B cell (primary cell): ENCODE data around the gene LNX1. TPM values are rescaled to one million over a fixed set of nuclear protein-coding genes. Genes with fewer than 3 reads are reported as not detected.
"Not testable (repeated sequence)": the region's sequence is repeated elsewhere in the genome, so short reads cannot be mapped to it uniquely, and the experiment has no call there.

Experiments used
- ATAC-seq: fragments of 200-7000 bp; cut with Tn5 transposase; one replicate; pipeline ENCODE4 v1.10.0; 2021; ENCODE audit warnings: low read depth, mild to moderate bottlenecking, moderate number of reproducible peaks, moderate library complexity
- CTCF ChIA-PET: fragments of 350-600 bp; sonication (Branson Sonifier 250); formaldehyde crosslinking; loops from one replicate; lab custom pipeline; 2021; ENCODE audit warnings: antibody characterized with exemption, inconsistent platforms; lab: Charles Lee
- POLR2A ChIA-PET: fragments of 350-600 bp; sonication (Branson Sonifier 250); formaldehyde crosslinking; loops from one replicate; lab custom pipeline; 2021; ENCODE audit warnings: antibody characterized with exemption; lab: Charles Lee
- DNase-seq: peaks from one replicate; pipeline ENCODE4 v3.0.0; 2013
- H2AFZ ChIP-seq: 2 replicates; pipeline ENCODE4 v1.6.1; 2012; ENCODE audit warnings: mild to moderate bottlenecking, low read depth, low read length; ENCODE audit not compliant: insufficient read depth, poor library complexity, severe bottlenecking
- H3K27ac ChIP-seq, 2 donors: 1 replicate in 1 of 2; 2 replicates in 1 of 2; pipeline ENCODE4 v1.5.1; 2012 to 2013; ENCODE audit warnings: low read length in 2 of 2, mild to moderate bottlenecking in 2 of 2, moderate library complexity in 1 of 2
- H3K27me3 ChIP-seq, 4 experiments: fragments of 200-600 bp in 1 of 4; sonication (generic) in 1 of 4; replicated peaks in 1 of 4; 1 replicate in 2 of 4; 2 replicates in 2 of 4; pipeline versions ENCODE4 v1.6.1 to v1.7.0; 2013 to 2016; ENCODE audit warnings: low read length in 3 of 4, mild to moderate bottlenecking in 2 of 4, mixed read lengths in 1 of 4, moderate library complexity in 1 of 4; ENCODE audit not compliant: insufficient read depth in 4 of 4, control insufficient read depth in 3 of 4; ENCODE audit errors: control extremely low read depth in 1 of 4
- H3K36me3 ChIP-seq, 2 experiments: replicated peaks in 1 of 2; 1 replicate in 1 of 2; 2 replicates in 1 of 2; pipeline versions ENCODE4 v1.6.1 to v1.7.1; 2013; ENCODE audit warnings: low read length in 1 of 2; ENCODE audit not compliant: insufficient read depth in 2 of 2, control insufficient read depth in 1 of 2; ENCODE audit errors: control extremely low read depth in 1 of 2, extremely low read depth in 1 of 2
- H3K4me1 ChIP-seq, 2 donors: fragments of 200-600 bp in 1 of 2; sonication (generic) in 1 of 2; 1 replicate in 1 of 2; 2 replicates in 1 of 2; pipeline versions ENCODE4 v1.5.1 to v1.6.1; 2013 to 2017; ENCODE audit warnings: low read length in 2 of 2; ENCODE audit not compliant: control insufficient read depth in 2 of 2, insufficient read depth in 2 of 2
- H3K4me2 ChIP-seq: replicated peaks from 2 replicates; pipeline ENCODE3; 2012; ENCODE audit warnings: mild to moderate bottlenecking, low read depth, low read length; ENCODE audit not compliant: poor library complexity, severe bottlenecking
- H3K4me3 ChIP-seq, 5 experiments: fragments of 200-600 bp in 1 of 5; sonication (generic) in 1 of 5; 1 replicate in 3 of 5; 2 replicates in 2 of 5; pipeline versions ENCODE4 v1.5.1 to v1.7.0; 2011 to 2016; ENCODE audit warnings: low read length in 4 of 5, mild to moderate bottlenecking in 4 of 5, low read depth in 2 of 5, control low read depth in 1 of 5, moderate library complexity in 1 of 5; ENCODE audit not compliant: insufficient read depth in 1 of 5; ENCODE audit errors: control extremely low read depth in 1 of 5, extremely low read depth in 1 of 5
- H3K79me2 ChIP-seq: fragments of 200-600 bp; sonication (generic); one replicate; pipeline ENCODE4 v1.6.0; 2016; ENCODE audit warnings: low read length; ENCODE audit not compliant: control insufficient read depth, insufficient read depth
- H3K9ac ChIP-seq: fragments of 200-600 bp; sonication (generic); 2 replicates; pipeline ENCODE4 v1.6.1; 2017; ENCODE audit warnings: mild to moderate bottlenecking, low read length, moderate library complexity
- H3K9me3 ChIP-seq, 3 donors: one replicate each; pipeline versions ENCODE4 v1.6.1 to v1.7.1; 2013; ENCODE audit warnings: low read length in 2 of 3; ENCODE audit not compliant: control insufficient read depth in 2 of 3, insufficient read depth in 1 of 3; ENCODE audit errors: control extremely low read depth in 1 of 3
- H4K20me1 ChIP-seq: 2 replicates; pipeline ENCODE4 v1.6.0; 2012; ENCODE audit warnings: mild to moderate bottlenecking, low read length; ENCODE audit not compliant: insufficient read depth, control insufficient read depth, poor library complexity, severe bottlenecking
- H3K27ac Mint-ChIP-seq: one replicate; pipeline ENCODE4 v1.8.0; 2021; ENCODE audit warnings: mixed read lengths
- H3K27me3 Mint-ChIP-seq: one replicate; pipeline ENCODE4 v1.8.0; 2021; ENCODE audit warnings: mixed read lengths
- H3K4me1 Mint-ChIP-seq: one replicate; pipeline ENCODE4 v1.8.0; 2021; ENCODE audit warnings: mixed read lengths
- H3K4me3 Mint-ChIP-seq: one replicate; pipeline ENCODE4 v1.8.0; 2021; ENCODE audit warnings: mixed read lengths
- H3K9me3 Mint-ChIP-seq: one replicate; pipeline ENCODE4 v1.8.0; 2022; ENCODE audit warnings: mixed read lengths; ENCODE audit not compliant: insufficient read depth
- CTCF ChIP-seq: fragments of 200-600 bp; IDR thresholded peaks from one replicate; pipeline ENCODE4 v1.8.0; 2022; ENCODE audit warnings: antibody characterized with exemption, mild to moderate bottlenecking
- EZH2 ChIP-seq: IDR thresholded peaks from 2 replicates; pipeline ENCODE4 v1.6.1; 2012; ENCODE audit warnings: borderline replicate concordance, low read depth, mild to moderate bottlenecking, moderate library complexity, low read length; ENCODE audit not compliant: insufficient read depth, poor library complexity, severe bottlenecking
- WGBS: methylation state at CpG from one replicate; pipeline ENCODE4 v1.1.5; 2013; ENCODE audit warnings: missing lambda C conversion rate; ENCODE audit not compliant: insufficient coverage; 5-methylcytosine and 5-hydroxymethylcytosine counted together
- intact Hi-C: fragments of 100-400 bp; cut with micrococcal nuclease; formaldehyde crosslinking; loops from one replicate; pipeline ENCODE4 v1.10.0; 2022
- polyA plus RNA-seq: library from polyadenylated mRNA; depleted of rRNA; stranded (reverse); fragments of >200 nt; gene quantifications from 2 replicates; pipeline ENCODE4 v1.2.3, GENCODE V29; 2012
- total RNA-seq, 2 donors: library from RNA; stranded (reverse); fragments of 120-200 nt in 1 of 2; gene quantifications; 1 replicate in 1 of 2; 2 replicates in 1 of 2; pipeline versions ENCODE4 v1.2.3 to v1.2.4, GENCODE V29; 2013 to 2022

LNX1 gene
- total and polyA plus RNA-seq, 2 donors (not counting 1 experiment from before 2014, with no cell fraction given), result not detected

GRCh38 chr4:53421791-53422190 is 169.5 kb downstream of the LNX1 start:
- H4K20me1 ChIP-seq, result peaks cover 7% of the 10 kb centered on the region
- peaks cover 2% of the 10 kb centered on the region for H3K79me2 ChIP-seq
- H3K27me3 Mint-ChIP-seq, result no peaks in the 10 kb centered on the region
- no peak overlapping the region for H3K9ac ChIP-seq
- no peak overlapping the region for H2AFZ ChIP-seq
- CTCF ChIA-PET, result no interaction called here
- no peak overlapping the region for H3K4me3 Mint-ChIP-seq
- ATAC-seq, result no peak
- H3K27me3 ChIP-seq, result no peaks in the 10 kb centered on the region
- H3K4me1 Mint-ChIP-seq, result no peaks in the 10 kb centered on the region
- no peaks in the 10 kb centered on the region for H3K9me3 Mint-ChIP-seq
- POLR2A ChIA-PET, result no interaction called here
- intact Hi-C loops, result no loop called here
- no peaks in the 10 kb centered on the region for H3K9me3 ChIP-seq
- H3K4me2 ChIP-seq, result no peak overlapping the region
- no peaks in the 10 kb centered on the region for H3K4me1 ChIP-seq
- no peak overlapping the region for H3K27ac Mint-ChIP-seq
- DNase-seq, result no peak
- H3K27ac ChIP-seq, result no peak overlapping the region
- TF ChIP-seq CTCF, result no peak
- no peak for TF ChIP-seq EZH2
- peaks cover 0 to 14% of the 10 kb centered on the region in 2 experiments for H3K36me3 ChIP-seq
- no peak overlapping the region for H3K4me3 ChIP-seq
- WGBS, result no CpG with 5 or more reads among the region's 2 CpGs

DNA sequence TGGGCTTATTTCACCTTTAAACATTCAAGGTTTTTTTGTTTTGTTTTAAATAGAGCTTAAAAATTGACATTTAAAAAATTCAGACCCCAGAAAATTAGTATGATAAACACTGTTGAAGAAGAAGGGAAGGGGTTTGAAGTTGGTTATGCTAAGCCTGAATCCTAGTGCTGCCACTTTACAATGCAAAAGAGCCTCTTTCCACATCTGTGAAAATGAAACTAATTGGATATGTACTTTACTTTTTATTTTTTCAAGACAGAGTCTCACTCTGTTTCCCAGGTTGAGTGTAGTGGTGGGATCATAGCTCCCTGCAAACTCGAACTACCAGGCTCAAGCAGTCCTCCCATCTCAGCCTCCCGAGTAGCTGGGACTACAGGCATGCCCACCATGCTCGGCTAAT is 172.1 kb downstream of the LNX1 start:
- H3K27ac ChIP-seq, result no peak overlapping the region
- WGBS, result no CpG with 5 or more reads among the region's 3 CpGs
- ChIA-PET CTCF (no interaction called here), POLR2A (no interaction called here)
- H2AFZ ChIP-seq, result no peak overlapping the region
- no peak for ATAC-seq
- peaks cover 12% of the 10 kb centered on the region for H3K79me2 ChIP-seq
- peaks cover 2 to 14% of the 10 kb centered on the region in 2 experiments for H3K36me3 ChIP-seq
- Mint-ChIP-seq H3K27me3 (no peaks in the 10 kb centered on the region), H3K27ac (no peak overlapping the region), H3K4me1 (no peaks in the 10 kb centered on the region), H3K9me3 (no peaks in the 10 kb centered on the region), H3K4me3 (no peak overlapping the region)
- no peak overlapping the region for H3K9ac ChIP-seq
- DNase-seq, result no peak
- TF ChIP-seq CTCF, result no peak
- no peak for TF ChIP-seq EZH2
- intact Hi-C loops, result no loop called here
- H3K4me1 ChIP-seq, result no peaks in the 10 kb centered on the region
- H3K9me3 ChIP-seq, result no peaks in the 10 kb centered on the region
- no peak overlapping the region for H3K4me3 ChIP-seq
- peaks cover 15% of the 10 kb centered on the region for H4K20me1 ChIP-seq
- H3K4me2 ChIP-seq, result no peak overlapping the region
- H3K27me3 ChIP-seq, result no peaks in the 10 kb centered on the region

DNA sequence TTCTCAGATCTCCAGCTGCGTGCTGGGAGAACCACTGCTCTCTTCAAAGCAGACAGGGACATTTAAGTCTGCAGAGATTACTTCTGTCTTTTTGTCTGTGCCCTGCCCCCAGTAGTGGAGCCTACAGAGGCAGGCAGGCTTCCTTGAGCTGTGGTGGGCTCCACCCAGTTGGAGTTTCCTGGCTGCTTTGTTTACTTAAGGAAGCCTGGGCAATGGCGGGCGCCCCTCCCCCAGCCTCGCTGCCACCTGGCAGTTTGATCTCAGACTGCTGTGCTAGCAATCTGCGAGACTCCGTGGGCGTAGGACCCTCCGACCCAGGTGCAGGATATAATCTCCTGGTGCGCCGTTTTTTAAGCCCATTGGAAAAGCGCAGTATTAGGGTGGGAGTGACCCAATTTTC is 181.8 kb downstream of the LNX1 start:
- H2AFZ ChIP-seq, H3K27ac Mint-ChIP-seq, intact Hi-C loops, ATAC-seq, H3K4me2 ChIP-seq, CTCF ChIA-PET, H3K27ac ChIP-seq, H3K27me3 ChIP-seq, H3K36me3 ChIP-seq, H3K79me2 ChIP-seq, H3K4me3 Mint-ChIP-seq, H3K9me3 ChIP-seq, H3K9ac ChIP-seq, H3K27me3 Mint-ChIP-seq, POLR2A ChIA-PET, DNase-seq, H3K4me1 ChIP-seq, H3K4me3 ChIP-seq, H3K9me3 Mint-ChIP-seq: not testable (repeated sequence)
- peaks cover 17% of the 10 kb centered on the region for H3K4me1 Mint-ChIP-seq
- peaks cover 24% of the 10 kb centered on the region for H4K20me1 ChIP-seq
- WGBS, result 94% methylated on average over 8 of the region's 11 CpGs
